ENCODE results near the gene C1QTNF1.
A peak's percentile ranks its signal among the peaks of the same experiment; 100 is the strongest.

The C1QTNF1 gene

GRCh38 chr17:79044462-79044861 is 20.5 kb downstream of the C1QTNF1 start:
- Histone ChIP-seq H4K8ac (ENCODE audit: low read depth, low read length) (no peak overlapping the region), H3K18ac (ENCODE audit: low read length) (no peak overlapping the region)
- WGBS (ENCODE audit: extremely low coverage, insufficient coverage, insufficient read length) = no CpG with 5 or more reads among the region's 11 CpGs

GRCh38 chr17:79045001-79045729 is 21.2 kb downstream of the C1QTNF1 start:
- H4K12ac ChIP-seq (ENCODE audit: low read depth, low read length) = no peak overlapping the region
- no peak overlapping the region for H3K18ac ChIP-seq (ENCODE audit: low read length)
- H2BK120ac ChIP-seq (ENCODE audit: insufficient read depth, low read length, poor library complexity) = no peak overlapping the region
- no peak for DNase-seq
- H3K4me3 ChIP-seq (ENCODE audit: low read depth, low read length) = no peak overlapping the region
- WGBS (ENCODE audit: extremely low coverage, insufficient coverage, insufficient read length) = no CpG with 5 or more reads among the region's 15 CpGs
- H3K14ac ChIP-seq (ENCODE audit: low read length) = no peak overlapping the region
- no peak overlapping the region for H2AK5ac ChIP-seq (ENCODE audit: low read length)
- H3K23ac ChIP-seq (ENCODE audit: low read length) = no peak overlapping the region
- no peak overlapping the region for H2AFZ ChIP-seq (ENCODE audit: insufficient read depth, low read length, poor library complexity)
- H3K4ac ChIP-seq (ENCODE audit: low read depth, low read length) = no peak overlapping the region
- H2BK5ac ChIP-seq (ENCODE audit: low read depth, low read length, poor library complexity) = no peak overlapping the region
- H4K8ac ChIP-seq (ENCODE audit: low read depth, low read length) = no peak overlapping the region
- no peaks in the 10 kb centered on the region for H3K27me3 ChIP-seq (ENCODE audit: insufficient read depth, low read length)
- no peaks in the 10 kb centered on the region for H3K79me1 ChIP-seq (ENCODE audit: low read length)
- no peak overlapping the region for H3K27ac ChIP-seq (ENCODE audit: low read depth, low read length)
- H2BK12ac ChIP-seq (ENCODE audit: low read length) = no peak overlapping the region
- H4K91ac ChIP-seq (ENCODE audit: low read depth, low read length) = no peak overlapping the region
- H3K4me1 ChIP-seq (ENCODE audit: control insufficient read depth in 1 of 2, insufficient read depth in 2 of 2, low read length in 2 of 2) = no peaks in the 10 kb centered on the region
- H3K9ac ChIP-seq (ENCODE audit: low read length) = no peak overlapping the region
- no peak overlapping the region for H3K4me2 ChIP-seq (ENCODE audit: low read length)
- H3K36me3 ChIP-seq (ENCODE audit: control insufficient read depth in 1 of 2, insufficient read depth in 2 of 2, low read length in 2 of 2) = no peaks in the 10 kb centered on the region
- H3K9me3 ChIP-seq (ENCODE audit: insufficient read depth, low read depth, low read length) = peaks cover 10% of the 10 kb centered on the region
- H3K79me2 ChIP-seq (ENCODE audit: control insufficient read depth, insufficient read depth, low read length, poor library complexity) = no peaks in the 10 kb centered on the region

More at GRCh38 chr17:79044462-79044861, 20.5 kb downstream of the C1QTNF1 start:
- H3K27me3 ChIP-seq (ENCODE audit: insufficient read depth, low read length) = no peaks in the 10 kb centered on the region
- H3K9ac ChIP-seq (ENCODE audit: low read length) = no peak overlapping the region
- no peak overlapping the region for H2AFZ ChIP-seq (ENCODE audit: insufficient read depth, low read length, poor library complexity)
- no peak overlapping the region for H2BK5ac ChIP-seq (ENCODE audit: low read depth, low read length, poor library complexity)
- no peak for DNase-seq
- H2BK12ac ChIP-seq (ENCODE audit: low read length) = no peak overlapping the region
- no peaks in the 10 kb centered on the region for H3K79me1 ChIP-seq (ENCODE audit: low read length)
- no peak overlapping the region for H3K14ac ChIP-seq (ENCODE audit: low read length)
- no peak overlapping the region for H3K4me2 ChIP-seq (ENCODE audit: low read length)
- H3K4me1 ChIP-seq (ENCODE audit: control insufficient read depth in 1 of 2, insufficient read depth in 2 of 2, low read length in 2 of 2) = no peaks in the 10 kb centered on the region
- H4K91ac ChIP-seq (ENCODE audit: low read depth, low read length) = no peak overlapping the region
- H2BK120ac ChIP-seq (ENCODE audit: insufficient read depth, low read length, poor library complexity) = no peak overlapping the region
- no peaks in the 10 kb centered on the region for H3K79me2 ChIP-seq (ENCODE audit: control insufficient read depth, insufficient read depth, low read length, poor library complexity)
- H3K9me3 ChIP-seq (ENCODE audit: insufficient read depth, low read depth, low read length) = peaks cover 7% of the 10 kb centered on the region
- H3K36me3 ChIP-seq (ENCODE audit: control insufficient read depth in 1 of 2, insufficient read depth in 2 of 2, low read length in 2 of 2) = no peaks in the 10 kb centered on the region
- no peak overlapping the region for H3K23ac ChIP-seq (ENCODE audit: low read length)
- no peak overlapping the region for H2AK5ac ChIP-seq (ENCODE audit: low read length)
- no peak overlapping the region for H3K27ac ChIP-seq (ENCODE audit: low read depth, low read length)
- no peak overlapping the region for H3K4ac ChIP-seq (ENCODE audit: low read depth, low read length)
- H4K12ac ChIP-seq (ENCODE audit: low read depth, low read length) = no peak overlapping the region
- no peak overlapping the region for H3K4me3 ChIP-seq (ENCODE audit: low read depth, low read length)

GRCh38 chr17:79045842-79046196 is 21.9 kb downstream of the C1QTNF1 start:
- peak; percentile 78 to 86 for DNase-seq
- H3K36me3 ChIP-seq (ENCODE audit: control insufficient read depth in 1 of 2, insufficient read depth in 2 of 2, low read length in 2 of 2) = no peaks in the 10 kb centered on the region
- H4K8ac ChIP-seq (ENCODE audit: low read depth, low read length) = no peak overlapping the region
- no peak overlapping the region for H3K4ac ChIP-seq (ENCODE audit: low read depth, low read length)
- H4K12ac ChIP-seq (ENCODE audit: low read depth, low read length) = no peak overlapping the region
- no peak overlapping the region for H2AK5ac ChIP-seq (ENCODE audit: low read length)
- H2BK12ac ChIP-seq (ENCODE audit: low read length) = no peak overlapping the region
- H2AFZ ChIP-seq (ENCODE audit: insufficient read depth, low read length, poor library complexity) = no peak overlapping the region
- no peak overlapping the region for H3K14ac ChIP-seq (ENCODE audit: low read length)
- H3K27me3 ChIP-seq (ENCODE audit: insufficient read depth, low read length) = no peaks in the 10 kb centered on the region
- H3K9me3 ChIP-seq (ENCODE audit: insufficient read depth, low read depth, low read length) = peaks cover 10% of the 10 kb centered on the region
- no peak overlapping the region for H2BK120ac ChIP-seq (ENCODE audit: insufficient read depth, low read length, poor library complexity)
- H3K4me2 ChIP-seq (ENCODE audit: low read length) = no peak overlapping the region
- no peak overlapping the region for H2BK5ac ChIP-seq (ENCODE audit: low read depth, low read length, poor library complexity)
- H3K18ac ChIP-seq (ENCODE audit: low read length) = no peak overlapping the region
- no CpG with 5 or more reads among the region's 11 CpGs for WGBS (ENCODE audit: extremely low coverage, insufficient coverage, insufficient read length)
- no peak overlapping the region for H3K4me3 ChIP-seq (ENCODE audit: low read depth, low read length)
- H3K79me2 ChIP-seq (ENCODE audit: control insufficient read depth, insufficient read depth, low read length, poor library complexity) = no peaks in the 10 kb centered on the region
- H3K79me1 ChIP-seq (ENCODE audit: low read length) = no peaks in the 10 kb centered on the region
- no peak overlapping the region for H3K9ac ChIP-seq (ENCODE audit: low read length)
- no peak overlapping the region for H4K91ac ChIP-seq (ENCODE audit: low read depth, low read length)
- no peak overlapping the region for H3K27ac ChIP-seq (ENCODE audit: low read depth, low read length)
- H3K4me1 ChIP-seq (ENCODE audit: control insufficient read depth in 1 of 2, insufficient read depth in 2 of 2, low read length in 2 of 2) = no peaks in the 10 kb centered on the region
- H3K23ac ChIP-seq (ENCODE audit: low read length) = no peak overlapping the region

- H2BK5ac ChIP-seq (ENCODE audit: low read depth, low read length, poor library complexity) = no peak overlapping the region
- no peak overlapping the region for H3K4me3 ChIP-seq (ENCODE audit: low read depth, low read length)
- H3K79me2 ChIP-seq (ENCODE audit: control insufficient read depth, insufficient read depth, low read length, poor library complexity) = no peaks in the 10 kb centered on the region
- H3K9me3 ChIP-seq (ENCODE audit: insufficient read depth, low read depth, low read length) = peaks cover 10% of the 10 kb centered on the region
- no peaks in the 10 kb centered on the region for H3K4me1 ChIP-seq (ENCODE audit: control insufficient read depth in 1 of 2, insufficient read depth in 2 of 2, low read length in 2 of 2)
- no peak overlapping the region for H4K12ac ChIP-seq (ENCODE audit: low read depth, low read length)
- no peak overlapping the region for H3K4me2 ChIP-seq (ENCODE audit: low read length)
- no peak overlapping the region for H2AFZ ChIP-seq (ENCODE audit: insufficient read depth, low read length, poor library complexity)
- H3K79me1 ChIP-seq (ENCODE audit: low read length) = no peaks in the 10 kb centered on the region
- no peaks in the 10 kb centered on the region for H3K36me3 ChIP-seq (ENCODE audit: control insufficient read depth in 1 of 2, insufficient read depth in 2 of 2, low read length in 2 of 2)
- H3K27ac ChIP-seq (ENCODE audit: low read depth, low read length) = no peak overlapping the region
- WGBS (ENCODE audit: extremely low coverage, insufficient coverage, insufficient read length) = no CpG with 5 or more reads among the region's 25 CpGs
- no peak overlapping the region for H2AK5ac ChIP-seq (ENCODE audit: low read length)
- H4K91ac ChIP-seq (ENCODE audit: low read depth, low read length) = no peak overlapping the region
- no peak overlapping the region for H3K23ac ChIP-seq (ENCODE audit: low read length)
- H3K27me3 ChIP-seq (ENCODE audit: insufficient read depth, low read length) = no peaks in the 10 kb centered on the region
- H2BK12ac ChIP-seq (ENCODE audit: low read length) = no peak overlapping the region
- H3K9ac ChIP-seq (ENCODE audit: low read length) = no peak overlapping the region
- H4K8ac ChIP-seq (ENCODE audit: low read depth, low read length) = no peak overlapping the region
- no peak overlapping the region for H3K14ac ChIP-seq (ENCODE audit: low read length)
- no peak overlapping the region for H3K4ac ChIP-seq (ENCODE audit: low read depth, low read length)
- H2BK120ac ChIP-seq (ENCODE audit: insufficient read depth, low read length, poor library complexity) = no peak overlapping the region
- DNase-seq = no peak
- no peak overlapping the region for H3K18ac ChIP-seq (ENCODE audit: low read length)
Observed at GRCh38 chr17:79046197-79046915, 22.4 kb downstream of the C1QTNF1 start.

All from trophoblast cell (in vitro differentiated cells and primary cell).